Trophoblast cell (in vitro differentiated cells and primary cell): ENCODE data around the gene SPR.
"Not testable (repeated sequence)": the region's sequence is repeated elsewhere in the genome, so short reads cannot be mapped to it uniquely, and the experiment has no call there.

Experiments
- DNase-seq, 2 donors: peaks; one replicate each; pipeline ENCODE4 v3.0.0-alpha.2; 2016
- H2AFZ ChIP-seq: 2 replicates; pipeline ENCODE4 v1.6.1; 2013; ENCODE audit warnings: low read length, moderate library complexity, mild to moderate bottlenecking; ENCODE audit not compliant: insufficient read depth, poor library complexity
- H2AK5ac ChIP-seq: 2 replicates; pipeline ENCODE4 v1.6.1; 2013; ENCODE audit warnings: mild to moderate bottlenecking, low read length
- H2BK120ac ChIP-seq: 2 replicates; pipeline ENCODE4 v1.6.1; 2013; ENCODE audit warnings: low read length, mild to moderate bottlenecking, moderate library complexity; ENCODE audit not compliant: insufficient read depth, poor library complexity
- H2BK12ac ChIP-seq: 2 replicates; pipeline ENCODE4 v1.6.1; 2013; ENCODE audit warnings: mild to moderate bottlenecking, low read length, moderate library complexity
- H2BK5ac ChIP-seq: 2 replicates; pipeline ENCODE4 v1.6.1; 2013; ENCODE audit warnings: low read length, low read depth, moderate library complexity, mild to moderate bottlenecking; ENCODE audit not compliant: poor library complexity
- H3K14ac ChIP-seq: 2 replicates; pipeline ENCODE4 v1.6.1; 2013; ENCODE audit warnings: mild to moderate bottlenecking, low read length
- H3K18ac ChIP-seq: 2 replicates; pipeline ENCODE4 v1.6.1; 2013; ENCODE audit warnings: mild to moderate bottlenecking, low read length
- H3K23ac ChIP-seq: 2 replicates; pipeline ENCODE4 v1.6.1; 2013; ENCODE audit warnings: low read length
- H3K27ac ChIP-seq: 2 replicates; pipeline ENCODE4 v1.5.1; 2013; ENCODE audit warnings: low read depth, mild to moderate bottlenecking, inconsistent platforms, low read length, moderate library complexity
- H3K27me3 ChIP-seq: 2 replicates; pipeline ENCODE4 v1.6.1; 2013; ENCODE audit warnings: inconsistent platforms, mild to moderate bottlenecking, low read length, moderate library complexity; ENCODE audit not compliant: insufficient read depth
- H3K36me3 ChIP-seq, 2 experiments: 1 replicate in 1 of 2; 2 replicates in 1 of 2; pipeline ENCODE4 v1.6.1; 2013; ENCODE audit warnings: low read length in 2 of 2, mild to moderate bottlenecking in 2 of 2, moderate library complexity in 1 of 2; ENCODE audit not compliant: insufficient read depth in 2 of 2, control insufficient read depth in 1 of 2
- H3K4ac ChIP-seq: 2 replicates; pipeline ENCODE4 v1.6.1; 2013; ENCODE audit warnings: low read depth, mild to moderate bottlenecking, low read length, moderate library complexity
- H3K4me1 ChIP-seq, 2 experiments: 1 replicate in 1 of 2; 2 replicates in 1 of 2; pipeline ENCODE4 v1.6.1; 2013; ENCODE audit warnings: low read length in 2 of 2, mild to moderate bottlenecking in 2 of 2, moderate library complexity in 1 of 2; ENCODE audit not compliant: insufficient read depth in 2 of 2, control insufficient read depth in 1 of 2
- H3K4me2 ChIP-seq: 2 replicates; pipeline ENCODE4 v1.6.1; 2013; ENCODE audit warnings: inconsistent platforms, mild to moderate bottlenecking, low read length, moderate library complexity
- H3K4me3 ChIP-seq: 2 replicates; pipeline ENCODE4 v1.5.1; 2013; ENCODE audit warnings: mild to moderate bottlenecking, low read depth, low read length, inconsistent platforms
- H3K79me1 ChIP-seq: one replicate; pipeline ENCODE4 v1.6.1; 2013; ENCODE audit warnings: low read length
- H3K79me2 ChIP-seq: 2 replicates; pipeline ENCODE4 v1.6.1; 2013; ENCODE audit warnings: low read length, mild to moderate bottlenecking; ENCODE audit not compliant: control insufficient read depth, insufficient read depth, poor library complexity
- H3K9ac ChIP-seq: 2 replicates; pipeline ENCODE4 v1.6.1; 2013; ENCODE audit warnings: mild to moderate bottlenecking, low read length
- H3K9me3 ChIP-seq: 2 replicates; pipeline ENCODE4 v1.6.1; 2013; ENCODE audit warnings: low read depth, mild to moderate bottlenecking, control low read depth, inconsistent platforms, low read length; ENCODE audit not compliant: insufficient read depth
- H4K12ac ChIP-seq: 2 replicates; pipeline ENCODE4 v1.6.1; 2013; ENCODE audit warnings: low read depth, mild to moderate bottlenecking, low read length, moderate library complexity
- H4K8ac ChIP-seq: 2 replicates; pipeline ENCODE4 v1.6.1; 2013; ENCODE audit warnings: low read depth, mild to moderate bottlenecking, low read length, moderate library complexity
- H4K91ac ChIP-seq: one replicate; pipeline ENCODE4 v1.6.1; 2013; ENCODE audit warnings: low read depth, mild to moderate bottlenecking, low read length, moderate library complexity
- WGBS: extraction: QIAGEN DNeasy Blood & Tissue Kit; methylation state at CpG from one replicate; pipeline ENCODE4 v1.1.7; 2013; ENCODE audit warnings: missing lambda C conversion rate; ENCODE audit not compliant: insufficient read length, insufficient coverage; ENCODE audit errors: extremely low coverage; 5-methylcytosine and 5-hydroxymethylcytosine counted together

SPR gene

GRCh38 chr2:72898585-72898906 is 11.3 kb downstream of the SPR start:
- Histone ChIP-seq H4K91ac (no peak overlapping the region), H3K9me3 (no peaks in the 10 kb centered on the region), H3K14ac (no peak overlapping the region), H3K27me3 (peaks cover 2% of the 10 kb centered on the region), H2BK120ac (no peak overlapping the region), H3K4ac (no peak overlapping the region), H3K23ac (no peak overlapping the region), H2BK12ac (no peak overlapping the region), H3K79me2 (no peaks in the 10 kb centered on the region), H3K27ac (no peak overlapping the region), H3K4me3 (no peak overlapping the region), H4K8ac (no peak overlapping the region), H2AFZ (no peak overlapping the region), H3K4me2 (no peak overlapping the region), H4K12ac (no peak overlapping the region), H3K18ac (no peak overlapping the region), H2AK5ac (no peak overlapping the region), H3K4me1 (peaks cover 7 to 16% of the 10 kb centered on the region in 2 experiments), H3K9ac (no peak overlapping the region), H3K36me3 (no peaks in the 10 kb centered on the region), H3K79me1 (no peaks in the 10 kb centered on the region), H2BK5ac (no peak overlapping the region)
- DNase-seq, result no peak
- no CpG with 5 or more reads among the region's 2 CpGs for WGBS

- Histone ChIP-seq H2BK120ac (no peak overlapping the region), H3K27me3 (peaks cover 2% of the 10 kb centered on the region), H2BK5ac (no peak overlapping the region), H3K14ac (no peak overlapping the region), H3K4me1 (peaks cover 5 to 13% of the 10 kb centered on the region in 2 experiments), H3K4me2 (no peak overlapping the region), H3K4ac (no peak overlapping the region), H4K12ac (no peak overlapping the region), H3K79me1 (no peaks in the 10 kb centered on the region), H3K4me3 (no peak overlapping the region), H2AK5ac (no peak overlapping the region), H3K27ac (no peak overlapping the region), H4K8ac (no peak overlapping the region), H2BK12ac (no peak overlapping the region), H2AFZ (no peak overlapping the region), H3K9me3 (no peaks in the 10 kb centered on the region), H3K18ac (no peak overlapping the region), H4K91ac (no peak overlapping the region), H3K79me2 (no peaks in the 10 kb centered on the region), H3K9ac (no peak overlapping the region), H3K36me3 (no peaks in the 10 kb centered on the region), H3K23ac (no peak overlapping the region)
- no CpG with 5 or more reads among the region's 5 CpGs for WGBS
- no peak for DNase-seq
Measured at GRCh38 chr2:72900191-72900825, 13.1 kb downstream of the SPR start.

- DNase-seq, result no peak
- no peak overlapping the region for H3K4ac ChIP-seq
- no peak overlapping the region for H3K9ac ChIP-seq
- no peaks in the 10 kb centered on the region for H3K36me3 ChIP-seq
- no peak overlapping the region for H3K18ac ChIP-seq
- no peak overlapping the region for H3K27ac ChIP-seq
- no peak overlapping the region for H2AK5ac ChIP-seq
- H2BK120ac ChIP-seq, result no peak overlapping the region
- H3K4me3 ChIP-seq, result no peak overlapping the region
- H3K4me1 ChIP-seq, result peaks cover 0 to 6% of the 10 kb centered on the region in 2 experiments
- H2BK5ac ChIP-seq, result no peak overlapping the region
- H2AFZ ChIP-seq, result no peak overlapping the region
- no peak overlapping the region for H3K4me2 ChIP-seq
- no peak overlapping the region for H3K14ac ChIP-seq
- H3K27me3 ChIP-seq, result peaks cover 2% of the 10 kb centered on the region
- H3K79me2 ChIP-seq, result no peaks in the 10 kb centered on the region
- H4K8ac ChIP-seq, result no peak overlapping the region
- no peak overlapping the region for H4K91ac ChIP-seq
- no peak overlapping the region for H3K23ac ChIP-seq
- H3K79me1 ChIP-seq, result no peaks in the 10 kb centered on the region
- WGBS, result no CpG with 5 or more reads among the region's 3 CpGs
- no peak overlapping the region for H2BK12ac ChIP-seq
- H3K9me3 ChIP-seq, result no peaks in the 10 kb centered on the region
- H4K12ac ChIP-seq, result no peak overlapping the region
Measured at GRCh38 chr2:72901426-72901825, 14.2 kb downstream of the SPR start.

GRCh38 chr2:72907369-72907768 is 20.2 kb downstream of the SPR start:
- not testable (repeated sequence) for H3K9ac ChIP-seq, H3K23ac ChIP-seq, H3K14ac ChIP-seq, H3K4me3 ChIP-seq, H3K4me2 ChIP-seq, H3K4ac ChIP-seq, H2BK120ac ChIP-seq, DNase-seq, H3K4me1 ChIP-seq, H2BK5ac ChIP-seq, H4K91ac ChIP-seq, H3K9me3 ChIP-seq, H3K79me1 ChIP-seq, H2AFZ ChIP-seq, H2AK5ac ChIP-seq, H3K27me3 ChIP-seq, H4K8ac ChIP-seq, H3K27ac ChIP-seq, H3K36me3 ChIP-seq, H3K18ac ChIP-seq, H4K12ac ChIP-seq, H3K79me2 ChIP-seq, H2BK12ac ChIP-seq
- no CpG with 5 or more reads among the region's 13 CpGs for WGBS
